ENCODE data around the gene KIF9.
"Not testable (repeated sequence)": the region's sequence is repeated elsewhere in the genome, so short reads cannot be mapped to it uniquely, and the experiment has no call there.

- not testable (repeated sequence) for TF ChIP-seq CTCF (IDR thresholded peaks at IDR 0.05; ENCODE audit: control extremely low read depth in 1 of 3, insufficient read depth in 1 of 3, low read depth in 1 of 3, low read length in 3 of 3); CHD2 (IDR thresholded peaks at IDR 0.05; ENCODE audit: low read length); PHF8 (conservative IDR thresholded peaks at IDR 0.05; ENCODE audit: low read depth, low read length); SIN3A (conservative IDR thresholded peaks at IDR 0.05 in 1 of 2, IDR thresholded peaks at IDR 0.05 in 1 of 2; ENCODE audit: low read depth in 1 of 2, low read length in 2 of 2); CHD1 (IDR thresholded peaks at IDR 0.05; ENCODE audit: low read depth, low read length); ZNF274 (IDR thresholded peaks at IDR 0.05; ENCODE audit: borderline replicate concordance, extremely low read depth, low read length); POLR2A (IDR thresholded peaks at IDR 0.05; ENCODE audit: control extremely low read depth in 1 of 2, low read depth in 2 of 2, low read length in 2 of 2); ATF3 (IDR thresholded peaks at IDR 0.05; ENCODE audit: insufficient read depth, low read depth, low read length); JUN (IDR thresholded peaks at IDR 0.05; ENCODE audit: low read depth, low read length)
These were observed 26.3 kb downstream of the KIF9 start for GRCh38 chr3:47256331-47256730.
